Upper lobe of left lung (tissue), 4 donors: ENCODE measurements around the gene RELCH.

Experiments used
- EP300 ChIP-seq, 4 donors: sonication (generic); formaldehyde crosslinking; IDR thresholded peaks; one replicate each; pipeline ENCODE4 v1.5.1; 2017; ENCODE audit warnings: antibody characterized with exemption in 4 of 4, control low read depth in 2 of 4
- POLR2AphosphoS5 ChIP-seq, 2 donors: sonication (generic); formaldehyde crosslinking; IDR thresholded peaks; one replicate each; pipeline ENCODE4 v1.5.1; 2017; ENCODE audit warnings: antibody characterized with exemption in 2 of 2
- TF ChIP-seq, protein P1 (sequence below), 6 experiments: fragments of 450-650 bp in 4 of 6; fragments of 200-600 bp in 2 of 6; sonication (generic) in 2 of 6; IDR thresholded peaks; one replicate each; pipeline ENCODE4 v1.5.1; 2016 to 2019; ENCODE audit warnings: antibody characterized with exemption in 6 of 6

GRCh38 chr18:62342884-62343283 lies 155.8 kb downstream of the RELCH start:
- TF ChIP-seq, protein P1, sequence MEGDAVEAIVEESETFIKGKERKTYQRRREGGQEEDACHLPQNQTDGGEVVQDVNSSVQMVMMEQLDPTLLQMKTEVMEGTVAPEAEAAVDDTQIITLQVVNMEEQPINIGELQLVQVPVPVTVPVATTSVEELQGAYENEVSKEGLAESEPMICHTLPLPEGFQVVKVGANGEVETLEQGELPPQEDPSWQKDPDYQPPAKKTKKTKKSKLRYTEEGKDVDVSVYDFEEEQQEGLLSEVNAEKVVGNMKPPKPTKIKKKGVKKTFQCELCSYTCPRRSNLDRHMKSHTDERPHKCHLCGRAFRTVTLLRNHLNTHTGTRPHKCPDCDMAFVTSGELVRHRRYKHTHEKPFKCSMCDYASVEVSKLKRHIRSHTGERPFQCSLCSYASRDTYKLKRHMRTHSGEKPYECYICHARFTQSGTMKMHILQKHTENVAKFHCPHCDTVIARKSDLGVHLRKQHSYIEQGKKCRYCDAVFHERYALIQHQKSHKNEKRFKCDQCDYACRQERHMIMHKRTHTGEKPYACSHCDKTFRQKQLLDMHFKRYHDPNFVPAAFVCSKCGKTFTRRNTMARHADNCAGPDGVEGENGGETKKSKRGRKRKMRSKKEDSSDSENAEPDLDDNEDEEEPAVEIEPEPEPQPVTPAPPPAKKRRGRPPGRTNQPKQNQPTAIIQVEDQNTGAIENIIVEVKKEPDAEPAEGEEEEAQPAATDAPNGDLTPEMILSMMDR (IDR thresholded peaks at IDR 0.05): no peak
- no peak for TF ChIP-seq EP300 (IDR thresholded peaks at IDR 0.05)
- no peak for TF ChIP-seq POLR2AphosphoS5 (IDR thresholded peaks at IDR 0.05)
